Parathyroid adenoma (tissue), 2 donors: Measurements from ENCODE around the gene TTN.
"Not testable (repeated sequence)": the region's sequence is repeated elsewhere in the genome, so short reads cannot be mapped to it uniquely, and the experiment has no call there.

Source experiments
- H2AFZ ChIP-seq: fragments of 300-600 bp; sonication (generic); one replicate; pipeline ENCODE4 v1.7.0; 2017; ENCODE audit warnings: antibody characterized with exemption, mild to moderate bottlenecking
- H3K27ac ChIP-seq: fragments of 300-600 bp; sonication (generic); one replicate; pipeline ENCODE4 v1.7.0; 2017
- H3K27me3 ChIP-seq: fragments of 300-600 bp; sonication (generic); one replicate; pipeline ENCODE4 v1.7.0; 2017; ENCODE audit warnings: low read length; ENCODE audit not compliant: control insufficient read depth, insufficient read depth
- H3K36me3 ChIP-seq: fragments of 300-600 bp; sonication (generic); one replicate; pipeline ENCODE4 v1.7.0; 2017; ENCODE audit warnings: low read length; ENCODE audit not compliant: control insufficient read depth, insufficient read depth
- H3K4me1 ChIP-seq: fragments of 300-600 bp; sonication (generic); one replicate; pipeline ENCODE4 v1.7.0; 2017; ENCODE audit warnings: control low read depth
- H3K4me2 ChIP-seq: fragments of 300-600 bp; sonication (generic); one replicate; pipeline ENCODE4 v1.7.0; 2017; ENCODE audit warnings: low read length
- H3K4me3 ChIP-seq: fragments of 300-600 bp; sonication (generic); one replicate; pipeline ENCODE4 v1.7.0; 2017; ENCODE audit warnings: low read depth, low read length
- H3K79me2 ChIP-seq: fragments of 300-600 bp; sonication (generic); one replicate; pipeline ENCODE4 v1.7.0; 2017; ENCODE audit warnings: control low read depth
- H3K9ac ChIP-seq: fragments of 300-600 bp; sonication (generic); one replicate; pipeline ENCODE4 v1.7.0; 2017; ENCODE audit warnings: mild to moderate bottlenecking
- H3K9me3 ChIP-seq: fragments of 300-600 bp; sonication (generic); one replicate; pipeline ENCODE4 v1.7.0; 2017; ENCODE audit warnings: low read length; ENCODE audit not compliant: control insufficient read depth
- TF ChIP-seq, protein P1 (sequence below): fragments of 300-600 bp; sonication (generic); IDR thresholded peaks from one replicate; pipeline ENCODE4 v1.7.0; 2017; ENCODE audit warnings: antibody characterized with exemption, mild to moderate bottlenecking
- donor health status: primary hyperparathyroidism.

Gene TTN

DNA sequence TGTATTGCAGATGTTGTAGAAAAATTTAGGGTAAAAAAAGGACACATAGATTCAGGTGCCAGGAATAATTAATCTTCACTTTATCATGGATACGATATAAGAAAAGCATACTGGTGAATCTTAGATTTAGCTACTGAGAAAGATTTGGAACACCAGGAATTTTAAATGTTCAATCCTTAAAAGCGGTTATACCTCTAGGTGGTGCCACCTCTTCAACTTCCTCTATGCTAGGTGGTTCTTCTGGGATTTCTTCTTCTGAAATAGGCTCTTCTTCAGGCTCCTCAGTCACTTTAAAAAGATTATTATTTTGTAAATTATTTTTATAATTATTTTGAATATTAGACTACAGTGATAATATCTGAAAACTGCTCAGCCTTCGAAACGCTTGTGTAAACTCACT, 133.1 kb downstream of the TTN start:
- Histone ChIP-seq H3K4me1 (no peaks in the 10 kb centered on the region), H3K27ac (no peak overlapping the region), H3K79me2 (no peaks in the 10 kb centered on the region), H3K36me3 (no peaks in the 10 kb centered on the region), H3K9ac (no peak overlapping the region), H3K9me3 (no peaks in the 10 kb centered on the region), H2AFZ (no peak overlapping the region), H3K27me3 (no peaks in the 10 kb centered on the region), H3K4me3 (no peak overlapping the region), H3K4me2 (no peak overlapping the region)
- TF ChIP-seq, protein P1, sequence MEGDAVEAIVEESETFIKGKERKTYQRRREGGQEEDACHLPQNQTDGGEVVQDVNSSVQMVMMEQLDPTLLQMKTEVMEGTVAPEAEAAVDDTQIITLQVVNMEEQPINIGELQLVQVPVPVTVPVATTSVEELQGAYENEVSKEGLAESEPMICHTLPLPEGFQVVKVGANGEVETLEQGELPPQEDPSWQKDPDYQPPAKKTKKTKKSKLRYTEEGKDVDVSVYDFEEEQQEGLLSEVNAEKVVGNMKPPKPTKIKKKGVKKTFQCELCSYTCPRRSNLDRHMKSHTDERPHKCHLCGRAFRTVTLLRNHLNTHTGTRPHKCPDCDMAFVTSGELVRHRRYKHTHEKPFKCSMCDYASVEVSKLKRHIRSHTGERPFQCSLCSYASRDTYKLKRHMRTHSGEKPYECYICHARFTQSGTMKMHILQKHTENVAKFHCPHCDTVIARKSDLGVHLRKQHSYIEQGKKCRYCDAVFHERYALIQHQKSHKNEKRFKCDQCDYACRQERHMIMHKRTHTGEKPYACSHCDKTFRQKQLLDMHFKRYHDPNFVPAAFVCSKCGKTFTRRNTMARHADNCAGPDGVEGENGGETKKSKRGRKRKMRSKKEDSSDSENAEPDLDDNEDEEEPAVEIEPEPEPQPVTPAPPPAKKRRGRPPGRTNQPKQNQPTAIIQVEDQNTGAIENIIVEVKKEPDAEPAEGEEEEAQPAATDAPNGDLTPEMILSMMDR, result no peak

DNA sequence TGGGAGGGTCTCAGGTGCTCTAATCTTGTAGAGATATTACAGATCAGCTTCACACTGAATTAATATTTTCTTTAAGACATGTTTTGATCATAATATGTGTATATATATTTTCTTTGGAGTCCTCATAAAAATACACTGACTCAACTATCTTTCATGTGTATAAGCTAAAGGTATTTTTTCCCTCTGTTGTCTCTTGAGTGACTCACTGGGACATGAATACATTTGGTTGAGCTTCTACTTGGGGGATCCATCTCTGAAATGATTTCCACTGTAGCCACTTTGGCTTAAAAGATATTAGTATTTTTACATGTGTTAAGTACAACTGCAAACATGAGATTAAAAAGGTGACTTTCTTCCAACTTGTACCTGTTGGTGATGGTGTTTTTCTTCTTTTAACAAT, 140.8 kb downstream of the TTN start:
- TF ChIP-seq, protein P1, result no peak
- no peak overlapping the region for H3K9ac ChIP-seq
- H3K36me3 ChIP-seq, result no peaks in the 10 kb centered on the region
- no peaks in the 10 kb centered on the region for H3K27me3 ChIP-seq
- H3K9me3 ChIP-seq, result no peaks in the 10 kb centered on the region
- H3K4me1 ChIP-seq, result no peaks in the 10 kb centered on the region
- no peaks in the 10 kb centered on the region for H3K79me2 ChIP-seq
- H3K27ac ChIP-seq, result no peak overlapping the region
- no peak overlapping the region for H2AFZ ChIP-seq
- H3K4me3 ChIP-seq, result no peak overlapping the region
- no peak overlapping the region for H3K4me2 ChIP-seq

DNA sequence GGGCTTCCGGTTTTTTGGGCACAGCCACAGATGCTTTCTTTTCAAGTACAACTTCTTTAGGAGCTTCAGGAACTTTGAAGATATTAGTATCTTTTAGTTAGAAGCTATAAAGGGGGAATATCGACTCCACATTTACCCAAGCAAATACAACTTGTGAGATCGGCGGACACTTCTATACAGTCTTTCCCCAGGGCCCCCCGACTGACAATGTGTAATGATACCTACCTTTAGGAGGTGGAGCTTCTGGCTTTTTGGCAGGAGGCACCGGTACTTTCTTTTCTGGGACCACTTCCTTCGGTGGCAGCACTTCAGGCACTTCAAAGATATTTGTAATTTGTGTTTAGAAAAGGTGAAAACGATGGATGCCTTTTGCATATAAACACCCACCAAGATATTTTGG, 148.7 kb downstream of the TTN start:
- not testable (repeated sequence) for H3K4me2 ChIP-seq, H3K9ac ChIP-seq, H3K4me1 ChIP-seq

DNA sequence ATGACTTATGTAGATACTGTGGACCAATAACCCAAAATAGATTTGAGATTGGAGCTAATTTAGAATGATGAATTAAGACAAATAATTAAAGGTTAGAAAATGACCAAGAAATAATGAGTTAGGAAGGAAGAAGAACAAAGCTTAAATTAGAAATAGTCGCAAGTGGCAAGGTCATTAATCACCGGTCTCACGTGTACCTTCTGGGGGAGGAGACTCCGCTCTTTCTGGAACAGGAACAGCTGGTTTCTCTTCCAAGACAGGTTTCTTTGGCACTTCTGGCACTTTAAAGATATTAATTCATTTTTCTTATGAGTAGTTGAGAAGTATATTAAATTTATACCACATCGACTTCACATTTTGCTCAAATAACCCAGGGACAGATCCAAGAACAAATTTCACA, 156.7 kb downstream of the TTN start:
- Histone ChIP-seq H3K27ac (no peak overlapping the region), H3K4me3 (no peak overlapping the region), H3K79me2 (no peaks in the 10 kb centered on the region), H3K27me3 (no peaks in the 10 kb centered on the region), H2AFZ (no peak overlapping the region), H3K4me1 (no peaks in the 10 kb centered on the region), H3K36me3 (no peaks in the 10 kb centered on the region), H3K9ac (no peak overlapping the region), H3K9me3 (no peaks in the 10 kb centered on the region), H3K4me2 (no peak overlapping the region)
- TF ChIP-seq, protein P1, result no peak

More for the DNA sequence above, 148.7 kb downstream of the TTN start:
- not testable (repeated sequence) for H3K27ac ChIP-seq, H3K27me3 ChIP-seq, H3K9me3 ChIP-seq, H3K4me3 ChIP-seq, H3K36me3 ChIP-seq, H3K79me2 ChIP-seq, H2AFZ ChIP-seq

DNA sequence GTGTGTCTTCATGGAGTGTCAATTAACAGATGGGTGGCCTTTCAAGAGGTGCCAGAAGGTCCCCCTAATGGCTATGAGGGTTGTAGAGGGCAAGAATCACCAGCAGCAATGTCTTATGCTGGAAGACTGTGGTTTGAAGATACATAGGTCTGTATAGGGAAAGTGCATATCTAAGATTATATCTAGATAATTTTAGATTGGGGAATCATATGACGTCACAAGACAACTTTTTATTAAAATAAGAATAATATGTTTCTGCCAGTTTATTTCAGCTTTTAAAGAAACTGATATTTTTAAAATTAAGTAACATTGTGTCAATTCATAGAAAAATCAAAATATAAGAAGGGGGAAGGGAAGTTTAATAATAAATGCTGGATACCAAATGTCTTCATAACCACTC, 162.3 kb downstream of the TTN start:
- H3K79me2 ChIP-seq, result no peaks in the 10 kb centered on the region
- H3K27me3 ChIP-seq, result no peaks in the 10 kb centered on the region
- no peaks in the 10 kb centered on the region for H3K36me3 ChIP-seq
- no peak overlapping the region for H3K4me3 ChIP-seq
- no peaks in the 10 kb centered on the region for H3K9me3 ChIP-seq
- no peak overlapping the region for H3K9ac ChIP-seq
- no peak overlapping the region for H2AFZ ChIP-seq
- no peaks in the 10 kb centered on the region for H3K4me1 ChIP-seq
- TF ChIP-seq, protein P1, result no peak
- H3K27ac ChIP-seq, result no peak overlapping the region
- H3K4me2 ChIP-seq, result no peak overlapping the region
